Erythroblast (primary cell): ENCODE measurements around the gene SARDH.

Source experiments
- DNase-seq, 2 experiments: peaks; one replicate each; lab custom pipeline; 2025; lab: John Stamatoyannopoulos, UW
- GATA1 ChIP-seq: IDR thresholded peaks from 2 replicates; pipeline ENCODE4 v1.6.1; 2011; ENCODE audit warnings: low read depth, mild to moderate bottlenecking, control low read depth, low read length, moderate library complexity
- POLR2A ChIP-seq: IDR thresholded peaks from 2 replicates; pipeline ENCODE4 v1.6.1; 2011; ENCODE audit warnings: mild to moderate bottlenecking, low read length

Gene SARDH, protein sequence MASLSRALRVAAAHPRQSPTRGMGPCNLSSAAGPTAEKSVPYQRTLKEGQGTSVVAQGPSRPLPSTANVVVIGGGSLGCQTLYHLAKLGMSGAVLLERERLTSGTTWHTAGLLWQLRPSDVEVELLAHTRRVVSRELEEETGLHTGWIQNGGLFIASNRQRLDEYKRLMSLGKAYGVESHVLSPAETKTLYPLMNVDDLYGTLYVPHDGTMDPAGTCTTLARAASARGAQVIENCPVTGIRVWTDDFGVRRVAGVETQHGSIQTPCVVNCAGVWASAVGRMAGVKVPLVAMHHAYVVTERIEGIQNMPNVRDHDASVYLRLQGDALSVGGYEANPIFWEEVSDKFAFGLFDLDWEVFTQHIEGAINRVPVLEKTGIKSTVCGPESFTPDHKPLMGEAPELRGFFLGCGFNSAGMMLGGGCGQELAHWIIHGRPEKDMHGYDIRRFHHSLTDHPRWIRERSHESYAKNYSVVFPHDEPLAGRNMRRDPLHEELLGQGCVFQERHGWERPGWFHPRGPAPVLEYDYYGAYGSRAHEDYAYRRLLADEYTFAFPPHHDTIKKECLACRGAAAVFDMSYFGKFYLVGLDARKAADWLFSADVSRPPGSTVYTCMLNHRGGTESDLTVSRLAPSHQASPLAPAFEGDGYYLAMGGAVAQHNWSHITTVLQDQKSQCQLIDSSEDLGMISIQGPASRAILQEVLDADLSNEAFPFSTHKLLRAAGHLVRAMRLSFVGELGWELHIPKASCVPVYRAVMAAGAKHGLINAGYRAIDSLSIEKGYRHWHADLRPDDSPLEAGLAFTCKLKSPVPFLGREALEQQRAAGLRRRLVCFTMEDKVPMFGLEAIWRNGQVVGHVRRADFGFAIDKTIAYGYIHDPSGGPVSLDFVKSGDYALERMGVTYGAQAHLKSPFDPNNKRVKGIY

DNA sequence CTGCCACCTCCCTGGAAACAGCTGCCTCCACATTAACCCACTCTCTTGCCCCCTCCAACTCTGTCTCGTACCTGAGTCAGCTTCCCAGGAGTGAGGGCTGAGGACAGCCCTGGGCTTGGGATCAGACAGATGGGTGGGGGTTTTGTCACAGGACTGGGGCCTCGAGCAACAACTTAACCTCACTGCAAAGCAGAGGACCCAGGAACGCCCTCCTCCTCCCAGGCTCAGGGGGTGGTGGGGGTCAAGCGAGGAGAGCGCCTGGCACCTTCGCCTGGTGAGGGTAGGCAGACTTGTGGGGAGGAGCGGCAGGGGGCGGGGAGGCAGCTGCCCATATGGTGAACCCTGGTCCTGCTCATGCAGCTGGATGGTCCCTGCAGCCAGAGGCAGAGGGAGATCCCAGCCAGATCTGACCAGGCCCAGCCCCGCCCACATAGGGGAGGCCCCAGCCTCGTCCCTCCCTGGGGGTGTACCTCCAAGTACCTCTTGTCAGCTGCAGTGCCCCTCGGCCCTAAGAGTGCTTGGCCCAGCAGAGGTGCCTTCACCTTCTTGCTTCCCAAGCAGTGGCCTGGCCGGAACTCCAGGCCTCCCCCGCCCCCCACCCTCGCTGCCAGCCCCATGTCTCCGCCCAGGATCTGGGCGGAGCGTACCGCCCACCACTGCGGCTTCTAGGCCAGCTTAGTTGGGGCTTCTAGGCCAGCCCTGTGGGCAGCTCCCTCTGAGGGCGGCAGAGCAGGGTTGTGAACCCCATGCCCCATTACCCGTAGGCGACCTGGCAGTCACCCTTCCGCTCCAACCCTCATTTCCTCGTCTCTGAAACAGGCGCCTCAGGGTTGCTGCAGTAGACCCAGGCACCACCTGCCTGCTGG lies at the start of gene SARDH:
TSS of gene SARDH (minus strand) at position 579 of the 866 bp plus-strand sequence. CDS start 4,179 bp downstream, outside the sequence.
- no peak for TF ChIP-seq GATA1
- no peak for TF ChIP-seq POLR2A
- DNase-seq: no peak

- TF ChIP-seq POLR2A (no peak), GATA1 (no peak)
- DNase-seq: peak in 1 of 2 experiments; percentile 16
Observed at GRCh38 chr9:133787754-133788025, 49.5 kb upstream of the SARDH start.

DNA sequence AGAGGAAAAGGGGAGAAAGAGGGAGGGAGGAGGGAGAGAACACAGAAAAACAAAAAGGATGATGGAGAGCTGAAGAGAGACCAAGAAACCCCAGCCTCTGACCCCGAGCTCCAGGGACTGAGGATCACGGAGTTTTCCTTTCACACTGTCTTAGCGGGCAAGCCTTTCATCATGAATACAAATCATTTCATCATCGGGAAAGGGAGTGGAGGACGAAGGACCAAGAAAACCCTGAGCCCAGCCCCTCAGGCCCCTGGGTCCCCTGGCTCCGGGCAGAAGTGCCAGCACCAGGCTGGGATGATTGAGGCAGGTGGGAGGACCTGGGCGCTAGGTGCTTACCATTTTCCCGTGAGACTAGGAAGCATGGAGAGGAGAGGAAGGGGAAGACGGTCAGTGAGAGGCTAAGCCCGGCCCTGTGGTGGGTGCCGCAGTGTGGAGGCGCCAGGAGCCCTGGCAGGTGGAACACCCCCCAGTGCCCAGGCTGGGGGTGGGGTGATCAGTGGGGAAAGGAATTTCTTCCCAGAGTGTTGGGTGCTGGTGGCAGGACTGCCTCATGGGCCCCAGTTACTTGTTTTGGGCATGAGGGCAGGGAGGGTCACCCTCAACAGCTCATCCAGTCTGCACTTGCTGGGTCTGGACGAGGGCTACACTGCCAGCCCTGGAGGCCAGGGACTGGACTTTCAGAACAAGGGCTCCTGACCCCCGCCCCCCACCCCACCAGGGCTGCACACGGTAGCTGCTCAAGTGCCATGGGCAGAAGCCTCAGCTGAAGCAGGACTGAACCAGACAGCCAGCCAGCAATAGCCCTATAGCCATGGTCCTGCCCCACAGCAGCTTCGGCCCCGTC lies 49.0 kb upstream of the SARDH start:
- TF ChIP-seq GATA1: no peak
- TF ChIP-seq POLR2A: no peak
- no peak for DNase-seq

- TF ChIP-seq POLR2A: no peak
- TF ChIP-seq GATA1: no peak
- DNase-seq: no peak
Observed at GRCh38 chr9:133786371-133786753, 48.2 kb upstream of the SARDH start.

DNA sequence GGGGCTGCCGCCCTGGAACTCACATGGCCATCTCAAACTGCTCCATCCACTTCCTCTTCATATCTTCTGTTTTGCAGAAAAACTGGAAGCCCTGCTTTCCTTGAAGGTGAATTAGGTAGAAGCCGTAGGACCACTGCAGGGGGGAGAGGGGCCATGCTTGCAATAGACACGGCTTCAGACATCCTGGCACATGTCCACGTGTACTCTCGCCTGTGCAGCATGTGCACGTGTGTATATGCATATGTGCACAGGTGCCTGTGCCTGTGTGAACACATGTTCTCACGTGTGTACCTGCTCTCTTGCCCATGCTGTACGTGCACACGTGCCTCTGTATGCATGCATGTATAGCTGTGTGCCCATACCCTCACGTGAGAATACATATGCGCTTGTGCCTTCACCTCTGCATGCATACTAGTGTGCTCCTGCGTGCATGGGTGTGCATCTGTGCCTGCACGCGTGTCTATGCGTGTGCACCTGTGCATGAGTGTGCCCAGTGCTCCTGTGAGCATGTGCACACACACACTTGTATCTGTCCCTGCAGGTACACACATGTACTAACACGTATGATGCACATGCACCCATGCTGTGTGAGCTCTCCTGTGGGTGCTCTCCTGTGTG lies 47.7 kb upstream of the SARDH start:
- TF ChIP-seq GATA1: no peak
- no peak for TF ChIP-seq POLR2A
- no peak for DNase-seq

DNA sequence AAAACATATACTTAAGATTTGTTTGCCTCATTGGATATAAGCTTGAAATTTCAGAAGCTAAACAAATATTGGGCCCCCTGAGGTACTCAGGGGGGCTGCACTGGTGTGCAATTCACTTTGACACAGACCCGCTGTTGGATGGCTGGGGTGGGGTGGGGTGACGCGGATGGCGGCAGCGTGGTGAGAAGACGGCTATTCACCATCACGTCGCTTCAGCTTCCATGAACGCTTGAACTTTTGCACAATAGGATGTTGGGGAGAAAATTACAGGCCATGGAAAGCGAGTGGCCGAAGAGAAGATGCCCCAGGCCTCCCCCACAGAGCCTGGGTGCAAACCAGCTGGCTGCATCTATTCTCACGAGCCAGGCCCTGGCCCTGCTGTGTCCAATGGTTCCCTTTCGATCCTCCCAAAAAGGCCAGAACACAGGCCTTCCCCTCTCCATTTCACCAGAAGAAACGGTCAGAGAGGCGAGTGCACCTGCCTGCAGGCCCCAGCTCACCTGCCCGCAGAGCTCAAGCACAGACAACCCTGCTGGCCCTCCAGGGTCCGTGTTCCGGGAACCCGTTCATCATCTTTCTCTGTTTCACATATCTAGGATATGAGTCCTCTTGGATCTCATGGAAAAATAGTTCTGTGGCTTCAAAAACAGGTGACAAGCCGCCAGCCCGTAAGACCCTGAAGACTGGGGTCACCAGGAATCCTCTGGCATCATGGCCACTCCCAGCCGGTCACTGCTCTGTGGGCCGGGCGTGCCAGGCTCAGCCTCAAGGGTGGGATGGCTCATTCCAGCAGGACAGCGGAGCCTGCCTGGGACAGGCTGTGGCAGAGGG lies 46.8 kb upstream of the SARDH start:
- no peak for DNase-seq

DNA sequence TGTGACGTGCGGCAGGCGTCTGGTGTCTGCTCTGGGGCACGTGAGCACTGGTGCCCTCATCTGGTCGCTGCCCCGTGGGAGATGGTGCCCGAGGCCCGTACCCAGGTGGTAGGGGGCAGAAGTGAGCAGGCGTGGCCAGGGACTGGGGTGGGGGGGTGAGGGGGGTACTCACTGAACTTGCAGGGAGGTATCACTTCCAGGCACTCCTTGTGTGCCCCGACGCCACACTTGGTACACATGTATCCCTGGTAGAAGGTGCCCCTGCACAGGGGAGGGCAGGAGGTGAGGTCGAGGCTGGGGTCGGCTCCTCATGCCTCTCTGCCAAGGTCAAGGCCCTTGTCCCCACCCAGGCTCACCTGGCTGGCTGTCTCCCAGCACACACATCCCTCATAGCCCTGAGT lies 45.2 kb upstream of the SARDH start:
- no peak for TF ChIP-seq GATA1
- no peak for TF ChIP-seq POLR2A
- DNase-seq: no peak

More for the DNA sequence above, 46.8 kb upstream of the SARDH start:
- no peak for TF ChIP-seq GATA1

DNA sequence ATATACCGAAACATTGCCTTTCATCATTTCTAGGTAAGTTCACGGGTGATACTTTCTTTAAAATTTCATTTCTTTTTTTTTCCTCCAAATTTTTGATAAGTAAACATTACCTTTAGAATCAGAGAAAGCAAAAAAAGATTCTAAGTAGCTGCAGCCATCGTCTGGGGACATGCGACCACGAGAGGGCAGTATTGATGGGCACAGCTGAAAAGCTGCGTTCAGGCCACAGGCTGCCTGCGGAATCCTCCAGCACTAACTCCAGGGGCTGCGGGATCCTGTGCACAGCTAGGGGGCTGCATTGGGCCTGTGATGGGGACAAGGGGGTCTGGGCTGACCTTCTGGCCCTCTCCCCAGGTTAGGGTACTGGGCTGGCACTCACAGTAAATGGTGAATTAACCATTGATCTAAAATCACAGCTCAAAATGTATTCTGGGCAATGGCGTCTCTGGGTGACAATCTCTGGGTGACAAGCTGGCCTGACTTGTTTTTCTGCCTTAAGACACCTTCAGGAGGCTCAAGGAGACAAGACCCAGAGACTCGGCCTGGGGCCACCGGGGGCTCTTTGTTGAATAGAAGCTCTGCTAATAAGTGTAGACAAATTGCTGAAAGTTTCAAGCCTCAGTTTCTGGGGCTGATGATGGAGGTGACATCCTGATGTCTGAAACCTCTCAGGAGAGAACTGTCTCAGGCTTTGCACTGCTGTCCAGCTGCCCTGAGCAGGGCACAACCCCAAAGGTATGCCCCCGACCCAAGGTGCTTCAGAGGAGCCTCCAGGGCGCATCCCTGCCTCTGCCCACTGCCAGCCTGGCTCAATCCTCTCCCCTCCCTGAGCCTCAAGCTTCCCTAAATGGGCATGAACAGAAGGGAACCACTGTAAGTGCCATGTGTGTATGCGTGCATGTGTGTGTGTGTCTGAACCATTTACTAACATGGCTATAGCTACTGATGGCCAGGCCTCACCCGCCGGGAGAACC lies 44.3 kb upstream of the SARDH start:
- TF ChIP-seq GATA1: no peak
- TF ChIP-seq POLR2A: no peak
- peak; percentile 48 to 73 for DNase-seq

DNA sequence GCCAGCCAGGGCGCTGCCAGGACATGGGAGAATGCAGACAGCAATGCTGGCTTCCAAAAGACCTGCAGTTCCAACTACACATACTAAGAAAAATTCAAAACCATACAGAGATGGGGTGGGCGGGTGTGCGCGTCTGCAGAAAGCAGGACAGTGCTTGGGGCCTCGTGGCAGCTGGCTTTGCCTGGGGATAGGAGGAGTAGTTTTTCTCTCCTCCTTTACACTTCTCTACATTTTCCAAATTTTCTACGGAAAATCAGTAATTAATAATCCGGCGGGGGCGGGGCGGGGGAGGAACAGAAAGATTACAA lies 43.6 kb upstream of the SARDH start:
- TF ChIP-seq GATA1: no peak
- no peak for TF ChIP-seq POLR2A
- DNase-seq: no peak

- no peak for TF ChIP-seq GATA1
- TF ChIP-seq POLR2A: no peak
- DNase-seq: no peak
Observed at GRCh38 chr9:133780962-133781827, 43.0 kb upstream of the SARDH start.
